ENCODE data around the gene CNFN. TPM values are rescaled to one million over a fixed set of nuclear protein-coding genes. Genes with fewer than 3 reads are reported as not detected.

The CNFN gene
- total RNA-seq, 1 donor from 2014 or later, result 1.9 TPM

DNA sequence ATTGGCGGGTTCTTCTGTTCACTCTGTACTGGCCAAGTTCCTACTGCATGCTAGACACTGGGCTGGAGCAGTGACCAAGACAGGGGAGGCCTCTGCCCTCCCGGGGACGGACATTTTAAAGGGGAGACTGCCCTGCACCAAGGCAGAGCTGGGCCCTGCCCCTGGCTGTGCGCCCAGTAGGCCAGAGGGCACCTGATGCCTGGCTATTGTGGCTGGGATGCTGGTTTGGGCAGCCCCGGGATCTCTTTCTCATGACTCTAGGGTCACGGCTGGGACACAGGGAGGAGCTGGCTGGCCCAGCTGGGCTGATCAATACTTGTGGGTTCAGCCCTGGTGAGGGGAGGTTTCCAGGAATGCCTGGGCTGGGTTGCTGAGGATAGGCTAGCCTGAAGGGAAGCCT, 19.4 kb upstream of the CNFN start:
- peak; percentile 34 for DNase-seq (ENCODE audit: low spot score)

GRCh38 chr19:42407816-42408175, 17.7 kb upstream of the CNFN start:
- DNase-seq (ENCODE audit: low spot score), result no peak

- no peak for DNase-seq (ENCODE audit: low spot score)
These were observed 17.2 kb upstream of the CNFN start for GRCh38 chr19:42407085-42407815.

- DNase-seq (ENCODE audit: low spot score), result no peak
These were observed 16.0 kb upstream of the CNFN start for GRCh38 chr19:42406111-42406510.

DNA sequence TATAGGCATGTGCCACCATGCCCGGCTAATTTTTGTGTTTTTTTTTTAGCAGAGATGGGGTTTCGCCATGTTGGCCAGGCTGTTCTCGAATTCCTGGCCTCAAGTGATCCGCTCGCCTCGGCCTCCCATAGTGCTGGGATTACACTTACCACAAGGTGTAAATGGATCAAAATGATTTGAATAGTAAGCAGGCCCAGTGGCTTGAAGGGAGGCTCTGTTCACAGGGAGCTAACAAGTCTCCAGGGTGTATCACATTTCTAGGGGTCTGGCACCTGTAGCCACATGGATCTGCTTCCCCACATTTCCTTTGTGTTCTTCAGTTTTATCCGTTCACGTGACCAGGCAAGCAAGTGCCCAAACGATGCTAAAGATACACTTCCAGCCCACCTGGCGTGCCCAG, 13.5 kb upstream of the CNFN start:
- DNase-seq (ENCODE audit: low spot score), result no peak

DNA sequence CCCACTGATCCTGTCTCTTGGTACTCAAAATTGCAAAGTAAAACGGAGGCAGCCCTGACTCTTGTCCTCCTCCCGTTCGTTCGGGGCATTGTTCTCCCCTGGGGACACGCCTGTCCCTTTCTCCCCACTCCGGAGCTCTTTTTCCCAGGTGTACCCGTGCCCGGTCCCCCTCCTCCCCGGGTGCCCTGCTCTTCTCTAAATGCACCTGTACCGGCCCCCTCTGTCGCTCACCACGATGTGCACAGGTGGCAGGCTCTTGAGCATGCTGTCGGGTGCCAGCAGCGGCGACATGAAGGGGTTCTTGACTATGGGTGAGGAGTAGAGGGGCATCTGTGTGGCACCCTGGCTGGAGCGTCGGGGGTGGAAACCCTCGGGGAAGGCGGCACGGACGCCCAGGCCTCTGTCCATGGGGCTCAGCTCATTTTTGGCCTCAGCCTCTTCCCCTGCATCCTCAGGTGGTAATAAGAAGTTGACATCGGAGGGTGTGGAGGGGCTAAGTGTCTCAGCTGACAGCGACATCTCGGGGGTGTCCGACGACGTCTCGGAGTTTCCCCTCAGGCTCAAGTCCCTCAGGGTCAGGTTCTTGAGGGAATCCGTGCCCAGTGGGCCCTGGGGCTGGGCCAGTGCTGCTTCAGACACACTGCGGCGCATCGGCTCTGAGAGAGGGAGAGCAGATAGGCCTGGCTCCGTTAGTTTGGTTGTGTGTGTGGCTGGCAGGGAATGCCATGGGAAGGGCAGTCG, 12.4 kb upstream of the CNFN start:
- no peak for DNase-seq (ENCODE audit: low spot score)

DNA sequence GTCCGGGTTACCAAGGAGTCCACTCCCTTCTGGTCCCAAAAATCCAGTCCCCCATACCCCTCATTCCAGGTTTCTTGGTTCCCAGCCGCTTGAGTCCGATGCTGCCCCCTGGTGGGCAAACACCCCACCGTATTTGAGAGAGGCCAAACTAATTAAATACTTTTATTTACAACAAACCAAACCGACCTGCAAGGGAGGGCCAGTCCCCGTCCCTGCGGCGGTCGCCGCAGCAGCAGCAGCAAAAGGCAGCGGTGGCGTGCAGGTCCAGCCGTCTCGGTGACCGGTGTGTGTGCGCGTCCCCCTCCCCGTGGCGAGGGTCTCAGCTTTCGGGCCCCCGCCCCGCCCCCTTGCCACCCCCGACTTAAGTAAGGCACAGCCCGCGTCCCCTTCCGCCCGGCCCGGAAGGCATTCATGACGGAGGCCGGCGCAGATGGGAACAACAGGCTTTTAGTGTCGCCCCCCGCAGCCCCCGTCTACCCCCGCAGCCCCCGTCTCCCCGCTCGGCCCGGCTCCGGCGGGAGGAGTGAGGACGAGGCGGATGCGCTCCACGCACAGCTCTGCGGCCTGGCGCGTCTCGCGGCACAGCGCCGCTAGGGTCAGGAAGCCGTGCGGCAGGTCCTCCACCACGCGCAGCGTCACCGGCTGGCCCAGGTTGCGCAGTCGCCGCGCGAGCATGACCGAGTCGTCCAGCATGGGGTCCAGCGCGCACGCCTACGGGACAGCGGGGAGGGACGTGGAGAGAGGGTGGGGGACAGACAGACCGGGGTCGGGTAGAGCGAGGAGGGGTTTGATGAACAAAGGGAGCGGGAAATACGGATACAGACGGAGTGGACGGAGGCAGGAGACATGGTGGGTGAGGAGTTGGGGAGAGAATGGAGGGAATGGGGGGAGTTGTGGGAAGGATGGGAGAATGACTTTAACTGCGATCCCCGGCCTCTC, 11.5 kb upstream of the CNFN start:
- peak; percentile 74 for DNase-seq (ENCODE audit: low spot score)

DNA sequence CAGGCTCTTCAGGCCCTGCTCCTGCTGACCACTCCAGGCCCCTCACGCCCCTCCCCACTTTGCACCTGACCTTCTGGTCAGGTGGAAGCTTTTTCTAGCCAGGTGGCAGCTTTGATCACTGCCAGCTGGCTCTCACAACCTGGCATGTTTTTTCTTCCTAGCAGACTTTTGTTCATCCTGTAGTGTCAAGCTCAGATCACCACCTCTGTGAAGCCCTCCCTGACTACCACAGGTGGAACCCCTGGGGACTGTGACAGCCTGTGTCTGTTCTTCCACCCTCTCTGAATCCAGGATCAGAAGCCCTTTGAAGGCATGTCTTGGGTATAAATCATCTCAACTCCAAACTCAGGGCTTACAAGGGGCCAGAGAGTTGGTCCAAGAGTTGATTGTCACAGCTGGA, 10.3 kb upstream of the CNFN start:
- DNase-seq (ENCODE audit: low spot score), result no peak

- no peak for DNase-seq (ENCODE audit: low spot score)
These were observed 7.4 kb upstream of the CNFN start for GRCh38 chr19:42397263-42398166.

GRCh38 chr19:42396381-42397262, 6.5 kb upstream of the CNFN start:
- peak; percentile 99 for DNase-seq (ENCODE audit: low spot score)

DNA sequence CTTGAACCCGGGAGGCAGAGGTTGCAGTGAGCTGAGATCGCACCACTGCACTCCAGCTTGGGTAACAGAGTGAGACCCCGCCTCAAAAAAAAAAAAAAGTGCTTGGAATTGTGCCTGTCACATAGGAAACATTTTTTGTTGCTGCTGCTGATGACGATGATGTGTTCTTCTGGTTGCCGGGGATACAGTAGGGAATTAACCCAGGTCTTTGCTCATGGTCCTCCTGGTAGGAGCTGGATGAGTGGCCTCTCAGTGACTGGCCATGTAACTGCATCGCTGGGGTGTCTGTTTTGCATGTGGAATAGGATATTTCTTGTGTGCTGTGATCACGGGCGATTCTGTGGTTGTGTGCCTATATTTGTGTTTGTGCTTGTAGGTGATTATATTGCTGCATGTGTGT, 4.7 kb upstream of the CNFN start:
- no peak for DNase-seq (ENCODE audit: low spot score)

- DNase-seq (ENCODE audit: low spot score), result no peak
These were observed 2.1 kb upstream of the CNFN start for GRCh38 chr19:42392165-42392564.

GRCh38 chr19:42388851-42389489, 1.1 kb downstream of the CNFN start:
- DNase-seq (ENCODE audit: low spot score), result no peak

DNA sequence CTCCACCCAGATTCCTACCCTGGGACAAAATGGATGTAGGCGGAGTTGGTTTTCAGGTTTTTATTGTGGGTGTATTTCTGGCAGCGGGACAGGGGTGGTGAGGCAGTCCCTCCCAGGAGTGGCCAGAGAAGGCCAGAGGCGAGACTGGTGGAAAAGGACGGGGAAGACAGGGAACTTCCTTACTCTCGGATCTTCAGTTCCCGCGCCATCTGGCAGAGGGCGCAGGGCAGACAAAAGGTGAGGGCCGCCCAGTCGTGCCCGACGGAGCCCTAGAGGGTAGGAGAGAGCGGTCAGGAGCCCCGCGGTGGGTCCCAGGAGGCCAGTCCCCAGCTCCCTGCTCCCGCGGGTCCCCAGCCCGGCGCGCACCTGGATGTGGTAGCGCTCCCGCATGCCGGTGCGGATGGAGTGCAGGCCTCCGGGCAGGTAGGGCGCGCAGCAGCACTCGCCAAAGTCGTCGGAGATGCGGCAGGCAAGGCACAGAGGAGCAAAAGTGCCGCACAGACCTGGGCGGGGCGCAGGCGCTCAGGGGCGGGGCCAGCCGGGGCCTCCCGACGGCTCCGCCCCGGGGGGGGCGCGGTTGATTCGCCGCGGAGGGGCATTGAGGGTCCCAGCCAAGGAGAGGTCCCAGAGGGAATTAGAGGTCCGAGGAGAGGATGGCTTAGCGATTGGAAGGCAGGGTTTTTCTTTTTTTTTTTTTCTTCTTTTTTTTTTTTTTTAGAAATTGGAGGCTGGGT, 3.0 kb downstream of the CNFN start:
- DNase-seq (ENCODE audit: low spot score), result peak; percentile 57

GRCh38 chr19:42380155-42380554, 9.9 kb downstream of the CNFN start:
- no peak for DNase-seq (ENCODE audit: low spot score)

DNA sequence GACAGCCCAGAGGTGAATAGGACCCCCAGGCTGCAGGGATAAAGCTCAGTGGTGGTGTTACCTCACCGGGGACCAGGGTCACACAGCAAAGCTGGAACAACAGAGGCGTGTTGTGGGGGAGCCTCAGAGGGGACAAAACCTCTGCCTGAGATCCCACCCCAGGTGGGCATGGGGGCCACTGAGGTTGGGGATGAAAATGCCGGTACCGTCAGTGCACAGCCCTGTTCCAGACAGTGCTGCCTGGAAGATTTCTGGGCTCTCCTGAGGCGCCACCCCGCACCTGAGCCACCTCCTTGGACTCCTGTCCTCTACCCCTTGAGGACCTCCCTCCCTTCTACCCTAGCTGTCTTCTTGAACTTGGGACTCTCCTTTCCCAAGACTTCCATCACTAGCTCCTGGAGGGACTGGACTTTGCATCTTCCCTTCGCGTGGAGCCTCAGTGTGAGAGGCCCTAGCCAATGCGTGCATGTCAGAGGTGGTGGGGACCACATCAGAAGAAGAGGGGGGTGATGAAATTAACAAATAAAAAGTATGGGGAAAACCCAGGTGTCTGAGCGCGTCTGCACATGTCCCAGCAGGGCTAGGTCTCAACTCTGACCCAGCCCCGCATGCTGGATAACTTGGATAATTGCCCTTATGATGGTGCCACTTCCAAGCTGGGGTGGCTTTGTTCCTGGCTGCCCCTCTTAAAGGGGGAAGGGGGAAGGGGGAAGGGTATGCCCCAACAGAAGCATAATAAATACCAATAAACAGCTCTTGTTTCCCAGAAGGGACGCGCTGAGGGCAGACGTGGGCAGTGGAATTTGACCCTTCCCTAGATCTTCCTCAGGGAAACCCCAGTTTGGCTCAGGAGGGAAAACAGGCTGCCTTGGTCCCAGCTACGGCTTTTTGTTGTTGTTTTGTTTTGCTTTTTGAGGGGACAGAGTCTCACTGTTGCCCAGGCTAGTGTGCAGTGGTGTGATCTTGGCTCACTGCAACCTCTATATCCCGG, 11.6 kb downstream of the CNFN start:
- no peak for DNase-seq (ENCODE audit: low spot score)

- DNase-seq (ENCODE audit: low spot score), result no peak
These were observed 13.9 kb downstream of the CNFN start for GRCh38 chr19:42376177-42376555.
